ENCODE measurements around the gene INPP1.

GRCh38 chr2:190343089-190343535, 277 bp upstream of the INPP1 start:
- TF ChIP-seq CTCF (conservative IDR thresholded peaks at IDR 0.05): no peak
- TF ChIP-seq ZFX (IDR thresholded peaks at IDR 0.05): no peak

All from C4-2B (cell line).